ENCODE data around the gene METTL14.
"Not testable (repeated sequence)": the region's sequence is repeated elsewhere in the genome, so short reads cannot be mapped to it uniquely, and the experiment has no call there.

DNA sequence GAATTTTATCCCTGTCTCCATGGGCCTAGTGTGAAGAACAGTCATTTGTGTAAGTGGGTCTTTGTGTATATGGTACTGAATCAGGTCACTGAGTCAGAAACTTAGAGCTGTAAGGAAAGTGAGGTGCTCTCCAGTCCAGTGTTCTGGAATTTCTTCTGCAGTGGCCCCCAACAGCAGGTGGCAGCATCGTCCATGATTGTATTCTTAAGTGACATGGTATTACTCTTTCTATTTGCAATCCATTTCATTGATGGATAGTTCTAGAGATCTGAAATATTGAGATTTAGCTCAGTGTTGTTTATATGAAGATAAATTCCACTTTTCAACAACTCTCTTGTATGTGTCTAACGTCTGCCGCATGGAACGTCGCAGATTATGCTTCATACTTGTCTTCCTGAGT lies 20.5 kb upstream of the METTL14 start:
- TF ChIP-seq, protein P1, sequence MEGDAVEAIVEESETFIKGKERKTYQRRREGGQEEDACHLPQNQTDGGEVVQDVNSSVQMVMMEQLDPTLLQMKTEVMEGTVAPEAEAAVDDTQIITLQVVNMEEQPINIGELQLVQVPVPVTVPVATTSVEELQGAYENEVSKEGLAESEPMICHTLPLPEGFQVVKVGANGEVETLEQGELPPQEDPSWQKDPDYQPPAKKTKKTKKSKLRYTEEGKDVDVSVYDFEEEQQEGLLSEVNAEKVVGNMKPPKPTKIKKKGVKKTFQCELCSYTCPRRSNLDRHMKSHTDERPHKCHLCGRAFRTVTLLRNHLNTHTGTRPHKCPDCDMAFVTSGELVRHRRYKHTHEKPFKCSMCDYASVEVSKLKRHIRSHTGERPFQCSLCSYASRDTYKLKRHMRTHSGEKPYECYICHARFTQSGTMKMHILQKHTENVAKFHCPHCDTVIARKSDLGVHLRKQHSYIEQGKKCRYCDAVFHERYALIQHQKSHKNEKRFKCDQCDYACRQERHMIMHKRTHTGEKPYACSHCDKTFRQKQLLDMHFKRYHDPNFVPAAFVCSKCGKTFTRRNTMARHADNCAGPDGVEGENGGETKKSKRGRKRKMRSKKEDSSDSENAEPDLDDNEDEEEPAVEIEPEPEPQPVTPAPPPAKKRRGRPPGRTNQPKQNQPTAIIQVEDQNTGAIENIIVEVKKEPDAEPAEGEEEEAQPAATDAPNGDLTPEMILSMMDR (IDR thresholded peaks at IDR 0.05) = peak in 2 of 7 experiments; percentile 11 to 15
- TF ChIP-seq EP300, POLR2A, POLR2AphosphoS5 (IDR thresholded peaks at IDR 0.05): not testable (repeated sequence)

Data from stomach (tissue), 4 donors.